ENCODE results near the gene NRSN2. TPM values are rescaled to one million over a fixed set of nuclear protein-coding genes. Genes with fewer than 3 reads are reported as not detected.

NRSN2 gene
- total RNA-seq, 1 experiment from 2014 or later, result 22.7 TPM

- Histone ChIP-seq H2BK20ac (ENCODE audit: low read depth, low read length, poor library complexity, severe bottlenecking) (no peak overlapping the region), H2BK15ac (ENCODE audit: low read depth, low read length) (no peak overlapping the region), H2BK12ac (ENCODE audit: insufficient read length, low read depth, low read length) (no peak overlapping the region), H3K23ac (ENCODE audit: insufficient read length, low read depth, low read length) (no peak overlapping the region), H3K56ac (ENCODE audit: insufficient read length, low read depth, low read length) (no peak overlapping the region), H3K18ac (ENCODE audit: insufficient read length, low read depth, low read length) (no peak overlapping the region), H3K9me3 (ENCODE audit: control insufficient read depth, low read depth, low read length) (no peaks in the 10 kb centered on the region), H2BK5ac (ENCODE audit: insufficient read length, low read length) (no peak overlapping the region), H3K79me1 (ENCODE audit: insufficient read depth, low read depth, low read length, poor library complexity, severe bottlenecking) (no peaks in the 10 kb centered on the region), H3K27me3 (ENCODE audit: insufficient read depth, low read length) (no peaks in the 10 kb centered on the region), H3K27ac (ENCODE audit: insufficient read length, low read depth, low read length) (no peak overlapping the region), H4K5ac (ENCODE audit: insufficient read length, low read depth, low read length) (no peak overlapping the region), H3K4me1 (ENCODE audit: insufficient read depth, low read length) (no peaks in the 10 kb centered on the region; the same call in 1 of the 2 replicates), H2AFZ (ENCODE audit: low read length) (no peak overlapping the region), H4K91ac (ENCODE audit: insufficient read length, low read depth, low read length) (no peak overlapping the region), H3K4ac (ENCODE audit: low read depth, low read length) (no peak overlapping the region), H4K8ac (replicated peaks; ENCODE audit: insufficient read length, low read depth, low read length) (no peak overlapping the region), H3T11ph (ENCODE audit: low read length) (no peak overlapping the region), H4K20me1 (ENCODE audit: control insufficient read depth, insufficient read depth, insufficient read length) (no peaks in the 10 kb centered on the region), H3K23me2 (ENCODE audit: insufficient read length, low read depth, low read length, poor library complexity, severe bottlenecking) (peaks cover 12% of the 10 kb centered on the region), H3K4me2 (ENCODE audit: insufficient read depth, insufficient read length, low read length) (no peak overlapping the region), H3K9ac (ENCODE audit: extremely low read depth, insufficient read length, low read length) (no peak overlapping the region), H2AK5ac (ENCODE audit: insufficient read length, low read length) (no peak overlapping the region), H2BK120ac (ENCODE audit: low read depth, low read length, poor library complexity, severe bottlenecking) (no peak overlapping the region), H3K79me2 (ENCODE audit: insufficient read depth, low read length) (peaks cover 2% of the 10 kb centered on the region; the same call in 1 of the 2 replicates), H3K14ac (ENCODE audit: insufficient read depth, low read length) (no peak overlapping the region)
- Mint-ChIP-seq H3K4me3 (no peak overlapping the region), H3K27me3 (ENCODE audit: low read depth) (peaks cover 4% of the 10 kb centered on the region; the same call in 1 of the 2 replicates), H3K4me1 (peaks cover 3 to 7% of the 10 kb centered on the region in 2 experiments; a peak in 2 of 4 replicates), H3K9me3 (no peaks in the 10 kb centered on the region), H3K36me3 (ENCODE audit: insufficient read depth in 1 of 3, low read depth in 3 of 3) (peaks cover 3 to 25% (median 12%) of the 10 kb centered on the region in 3 experiments; a peak in 4 of 7 replicates), H3K27ac (no peak overlapping the region; a peak in 1 of 7 replicates)
- no peak for DNase-seq
- no CpG with 5 or more reads among the region's 1 CpG for WGBS (ENCODE audit: extremely low coverage, insufficient read length, low lambda C conversion rate)
- TF ChIP-seq CTCF (conservative IDR thresholded peaks at IDR 0.05), result no peak
Measured at GRCh38 chr20:384723-385122, 37.8 kb downstream of the NRSN2 start.
